GM19351 (cell line): ENCODE results near the gene RCCD1.

Experiments used
- ATAC-seq: cut with Tn5 transposase; IDR thresholded peaks from one replicate; pipeline ENCODE4 v1.9.1; 2021; ENCODE audit warnings: mild to moderate bottlenecking, moderate library complexity; ENCODE audit not compliant: unreplicated experiment

RCCD1 gene

DNA sequence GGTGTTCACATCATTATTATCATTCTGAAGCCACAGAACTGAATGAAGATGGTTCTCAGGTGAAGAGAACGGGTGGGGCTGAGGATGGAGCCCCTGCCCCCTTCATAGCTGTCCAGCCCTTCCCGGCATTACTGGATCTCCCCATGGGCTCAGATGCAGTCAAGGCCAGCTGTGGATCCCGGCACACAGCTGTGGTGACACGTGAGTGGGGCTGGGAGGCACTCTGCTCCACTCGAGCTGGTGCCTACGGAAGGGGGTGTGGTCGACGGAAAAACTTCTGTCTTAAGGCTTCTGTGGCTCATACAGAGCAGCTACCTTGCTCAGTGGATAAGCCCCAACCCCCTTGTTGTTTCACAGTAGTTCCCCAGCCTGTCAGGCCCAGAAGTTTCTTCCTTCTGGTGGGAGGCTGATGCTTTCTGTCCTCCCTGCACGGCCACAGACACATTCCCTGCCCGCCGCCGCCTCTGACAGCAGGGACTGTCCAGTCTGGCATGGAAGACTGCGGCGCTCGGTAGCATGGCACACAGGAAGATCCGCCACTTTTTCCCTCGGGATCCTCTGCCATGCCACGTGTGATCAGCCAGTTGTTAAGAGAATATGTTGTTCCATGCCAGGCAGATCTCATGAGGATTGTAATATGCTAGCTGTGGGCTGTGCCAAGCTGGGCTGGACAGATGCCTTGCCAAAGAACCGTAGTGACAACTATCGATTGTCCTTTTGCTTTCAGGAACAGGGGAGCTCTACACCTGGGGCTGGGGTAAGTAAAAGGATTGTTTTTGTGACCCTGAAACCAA, 5.8 kb downstream of the RCCD1 start:
- no peak for ATAC-seq

DNA sequence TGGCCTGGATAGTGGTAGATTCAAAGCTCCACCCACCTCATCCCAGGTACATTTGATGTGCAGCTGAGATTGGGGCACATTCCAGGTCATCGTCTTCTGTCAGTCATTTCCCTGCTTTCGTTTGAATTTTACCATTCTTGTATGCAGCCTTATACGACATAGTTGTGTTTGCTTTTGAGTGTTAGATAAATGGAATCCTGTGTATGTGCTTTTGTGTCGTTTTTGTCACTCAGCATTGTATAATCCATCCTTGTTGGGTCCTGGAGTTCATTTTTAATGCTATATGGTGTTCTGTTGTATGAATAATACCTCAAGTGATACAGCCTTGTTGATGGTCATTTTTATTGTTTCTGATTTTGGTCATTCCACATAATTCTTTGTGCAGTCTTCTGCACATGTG, 7.3 kb downstream of the RCCD1 start:
- no peak for ATAC-seq

DNA sequence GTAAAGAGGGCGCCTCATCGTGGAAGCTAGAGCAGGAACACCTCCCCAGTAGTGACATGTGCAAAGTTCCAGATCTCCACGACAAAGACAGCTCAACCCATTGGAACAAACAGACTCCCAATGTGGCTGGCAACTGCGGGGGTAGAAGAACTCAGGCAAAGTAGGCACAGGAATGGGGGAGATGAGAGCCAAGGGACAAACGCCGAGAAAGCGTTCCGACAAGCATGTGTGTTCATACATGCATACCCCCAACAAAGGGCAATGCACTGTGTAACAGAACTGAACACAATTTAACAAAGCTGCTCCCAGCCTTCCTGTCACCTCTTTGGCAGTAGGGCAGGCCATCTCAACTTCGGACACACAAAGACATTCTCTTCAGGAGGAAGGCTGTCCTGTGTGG, 11.6 kb downstream of the RCCD1 start:
- ATAC-seq, result no peak

DNA sequence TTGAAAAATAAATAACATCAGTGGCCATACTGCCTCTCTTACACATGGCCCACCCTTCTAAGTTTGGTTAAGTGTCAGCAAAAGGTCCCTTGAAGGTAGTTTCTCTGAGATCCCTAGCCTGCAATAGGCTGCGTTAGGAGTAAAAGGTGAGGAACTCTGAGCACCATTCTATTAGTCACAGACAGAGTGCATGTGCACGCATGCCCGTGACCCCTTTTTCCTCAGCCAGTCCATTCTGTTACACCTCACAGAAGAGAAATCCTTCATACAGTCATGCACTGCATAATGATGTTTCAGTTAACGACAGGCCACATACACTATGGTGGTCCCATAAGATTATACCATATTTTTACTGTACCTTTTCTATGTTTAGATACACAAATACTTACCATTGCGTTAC, 12.5 kb downstream of the RCCD1 start:
- ATAC-seq, result no peak

DNA sequence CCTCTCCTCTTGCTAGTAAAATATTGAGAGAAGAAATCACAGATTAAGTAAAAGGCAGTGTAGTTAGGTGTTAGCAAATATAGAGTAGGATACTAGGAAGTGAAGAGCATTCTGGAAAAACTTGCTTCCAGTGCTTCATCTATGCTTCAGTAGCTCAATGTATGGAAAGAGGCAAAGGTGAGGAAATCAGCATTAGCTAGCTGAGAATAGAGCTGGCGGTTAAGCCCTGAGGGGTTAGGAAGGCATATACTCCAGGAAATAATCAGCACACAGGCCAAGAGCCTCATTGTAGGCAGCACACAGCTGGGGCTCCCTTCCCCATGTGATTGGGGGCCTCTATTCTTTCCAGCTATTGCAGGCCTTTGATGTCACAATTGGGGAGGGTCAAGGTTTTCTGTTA, 13.8 kb downstream of the RCCD1 start:
- ATAC-seq, result no peak

DNA sequence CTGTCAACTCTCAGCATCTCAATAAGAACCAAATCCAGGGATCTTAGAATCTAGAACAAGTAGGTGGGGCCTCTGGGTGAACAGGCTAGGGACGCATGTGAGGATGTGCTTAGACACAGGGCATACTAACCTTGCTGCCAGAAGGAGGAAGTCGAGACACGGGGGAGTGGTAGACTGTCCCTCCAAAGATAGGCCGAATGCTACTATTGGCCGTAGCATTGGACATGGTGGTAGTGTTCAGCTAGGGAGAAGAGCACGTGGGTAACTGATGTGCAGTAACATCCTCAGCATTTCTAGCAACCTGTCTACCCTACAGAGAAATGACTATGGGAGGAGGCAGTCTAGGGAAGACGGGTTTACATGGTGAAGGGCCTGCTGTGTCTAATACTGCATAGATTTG, 15.6 kb downstream of the RCCD1 start:
- no peak for ATAC-seq

DNA sequence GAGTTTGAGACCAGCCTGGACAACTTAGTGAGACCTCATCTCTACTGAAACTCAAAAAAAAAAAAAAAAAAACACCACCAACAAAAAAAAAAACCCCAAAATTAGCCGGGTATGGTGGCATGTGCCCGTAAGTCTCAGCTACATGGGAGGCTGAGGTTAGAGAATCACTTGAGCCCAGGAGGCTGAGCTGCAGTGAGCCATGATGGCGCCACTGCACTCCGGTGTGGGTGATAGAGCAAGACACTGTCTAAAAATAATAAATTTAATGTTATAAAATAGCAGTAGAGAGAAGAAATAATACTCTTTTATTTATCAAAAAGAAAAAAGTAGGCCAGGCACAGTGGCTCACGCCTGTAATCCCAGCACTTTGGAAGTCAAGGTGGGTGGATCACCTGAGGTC, 17.4 kb downstream of the RCCD1 start:
- no peak for ATAC-seq

DNA sequence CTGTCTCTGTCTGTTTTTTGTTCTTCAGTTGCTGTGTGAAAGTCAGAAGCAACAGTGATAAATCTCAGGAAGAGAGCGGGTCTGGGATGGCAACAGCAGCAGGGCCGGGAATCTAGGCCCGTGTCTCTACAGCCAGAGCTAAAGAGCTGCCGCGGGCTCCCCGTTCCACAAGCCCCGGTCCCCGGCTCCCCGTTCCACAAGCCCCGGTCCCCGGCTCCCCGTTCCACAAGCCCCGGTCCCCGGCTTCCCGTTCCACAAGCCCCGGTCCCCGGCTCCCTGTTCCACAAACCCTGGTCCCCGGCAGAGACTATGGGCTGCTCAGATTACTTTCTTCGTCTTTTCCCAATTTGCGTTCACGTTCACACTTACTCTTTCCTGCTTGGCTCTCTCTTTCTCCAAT, 19.5 kb downstream of the RCCD1 start:
- no peak for ATAC-seq

DNA sequence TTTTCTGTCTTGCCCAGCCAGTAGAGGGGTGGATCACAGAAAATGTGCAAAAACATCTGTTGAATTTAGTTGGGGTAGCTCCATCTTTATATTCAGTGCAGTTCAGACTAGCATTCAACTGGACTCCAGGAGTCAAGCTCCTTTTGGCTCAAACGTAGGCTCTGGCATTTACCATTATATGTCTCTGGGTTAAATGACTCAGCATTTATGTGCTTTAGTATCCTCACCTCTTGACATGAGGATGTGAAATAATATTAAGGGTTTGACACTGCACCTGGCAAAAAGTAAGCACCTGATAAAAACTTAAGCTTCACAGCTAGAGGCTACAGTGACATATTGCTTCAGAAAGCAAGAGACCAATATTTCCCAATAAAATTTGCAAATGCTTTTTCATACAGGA, 24.9 kb downstream of the RCCD1 start:
- ATAC-seq, result no peak

DNA sequence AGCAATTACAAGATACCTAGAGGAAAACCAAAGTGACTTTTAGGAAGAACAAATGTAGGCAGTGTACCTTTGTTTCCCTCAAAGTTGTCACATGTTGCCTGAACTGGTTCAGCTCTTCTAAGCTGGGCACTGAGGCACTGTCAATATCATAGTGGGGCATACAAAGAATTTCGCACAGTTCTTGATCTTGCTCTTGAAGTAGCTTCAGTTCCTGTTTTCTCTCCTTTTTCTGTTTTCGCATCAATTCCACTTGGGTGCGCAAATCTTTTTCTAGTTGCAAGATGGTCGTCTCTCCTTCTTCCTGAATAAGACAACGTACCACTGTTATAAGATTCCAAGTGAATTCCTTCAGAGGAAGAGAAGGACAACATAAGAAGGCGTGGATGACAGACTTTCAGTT, 27.0 kb downstream of the RCCD1 start:
- peak; percentile 88 for ATAC-seq

DNA sequence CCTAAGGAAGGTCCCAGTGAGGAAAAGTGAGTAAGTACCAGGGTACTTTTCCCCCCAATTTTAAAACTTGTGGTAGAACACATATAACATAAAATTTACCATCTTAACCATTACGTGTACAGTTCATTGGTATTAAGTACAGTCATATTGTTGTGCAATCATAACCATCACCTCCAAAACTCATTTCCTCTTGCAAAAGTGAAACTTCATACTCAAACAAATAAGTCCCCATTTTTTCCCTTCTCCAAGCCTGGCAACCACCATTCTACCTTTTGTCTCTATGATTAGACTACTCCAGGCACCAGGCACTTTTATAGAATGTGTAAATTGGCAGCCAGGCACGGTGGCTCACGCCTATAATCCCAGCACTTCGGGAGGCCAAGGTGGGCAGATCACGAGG, 27.5 kb downstream of the RCCD1 start:
- ATAC-seq, result peak; percentile 53

DNA sequence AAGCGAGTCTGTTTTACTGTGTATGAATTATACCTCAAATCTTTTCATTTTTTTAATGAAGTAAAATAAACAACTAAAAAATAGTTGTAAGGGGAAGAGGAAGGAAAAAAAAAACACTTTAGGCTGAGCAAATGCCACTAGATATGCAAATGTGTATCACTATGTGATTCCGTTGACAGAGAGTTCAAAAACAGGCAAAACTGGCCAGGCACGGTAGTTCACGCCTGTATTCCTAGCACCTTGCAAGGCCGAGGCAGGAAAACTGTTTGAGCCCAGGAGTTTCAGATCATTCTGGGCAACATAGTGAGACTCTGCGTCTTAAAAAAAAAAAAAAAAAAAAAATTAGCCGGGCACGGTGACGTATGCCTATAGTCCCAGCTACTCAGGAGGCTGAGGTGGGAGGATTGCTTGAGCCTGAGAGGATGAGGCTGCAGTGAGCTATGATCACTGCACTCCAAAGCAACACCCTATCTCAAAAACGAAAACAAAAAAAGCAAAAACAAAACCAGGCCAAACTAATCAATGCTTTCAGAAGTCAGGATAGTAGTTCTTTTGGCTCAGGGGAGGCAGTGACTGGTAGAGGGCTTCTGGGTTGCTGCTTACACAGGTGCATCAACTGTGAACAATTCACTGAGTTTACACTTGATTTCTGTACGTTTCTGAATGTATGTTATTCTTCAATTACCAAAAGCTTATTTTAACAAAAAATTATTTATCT, 32.3 kb downstream of the RCCD1 start:
- ATAC-seq, result peak; percentile 52

DNA sequence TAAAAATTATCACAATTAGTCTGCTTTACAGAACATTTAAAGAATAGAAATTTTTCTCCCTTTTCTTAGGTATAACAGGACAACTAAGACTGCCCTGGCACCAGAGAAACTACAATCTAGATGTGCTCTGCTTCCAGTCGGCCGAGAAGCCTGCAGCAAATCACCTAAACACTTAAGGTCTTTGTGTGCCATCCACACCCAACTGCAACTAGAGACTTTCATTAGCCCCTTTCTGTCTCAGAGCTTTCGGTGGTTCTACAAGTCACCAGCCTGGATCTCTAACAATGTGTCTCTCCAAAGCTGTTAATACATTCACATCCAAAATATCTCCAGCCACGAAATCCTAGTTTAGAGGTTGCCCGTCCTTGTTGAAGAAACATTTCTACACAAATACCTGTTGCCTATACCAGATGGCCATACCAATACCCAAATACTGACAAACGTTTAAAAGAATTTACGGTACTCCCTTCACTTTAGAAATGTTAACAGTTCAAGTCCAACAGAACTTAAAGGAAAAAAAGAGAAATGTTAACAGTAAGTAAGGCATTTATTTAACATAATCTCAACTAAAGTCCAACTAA, 33.0 kb downstream of the RCCD1 start:
- ATAC-seq, result no peak

DNA sequence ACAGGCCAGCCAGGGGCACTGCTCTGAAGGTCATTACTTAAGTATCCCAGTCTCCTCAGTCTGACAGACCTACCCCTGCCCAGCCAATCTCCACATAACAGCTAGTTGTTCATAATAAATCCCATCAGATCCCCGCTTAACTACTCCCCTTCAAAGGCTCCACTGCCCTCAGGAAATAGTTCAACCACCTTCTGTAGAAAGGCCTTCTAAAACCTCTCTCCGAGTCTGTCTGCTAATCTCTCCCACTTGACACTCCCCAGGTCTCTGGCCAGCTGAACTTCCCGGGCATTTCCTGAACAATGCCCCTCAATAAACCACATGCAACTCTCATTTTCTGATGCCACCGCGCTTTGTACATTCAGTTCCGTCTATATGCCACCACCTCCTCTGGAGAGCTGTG, 33.6 kb downstream of the RCCD1 start:
- no peak for ATAC-seq

DNA sequence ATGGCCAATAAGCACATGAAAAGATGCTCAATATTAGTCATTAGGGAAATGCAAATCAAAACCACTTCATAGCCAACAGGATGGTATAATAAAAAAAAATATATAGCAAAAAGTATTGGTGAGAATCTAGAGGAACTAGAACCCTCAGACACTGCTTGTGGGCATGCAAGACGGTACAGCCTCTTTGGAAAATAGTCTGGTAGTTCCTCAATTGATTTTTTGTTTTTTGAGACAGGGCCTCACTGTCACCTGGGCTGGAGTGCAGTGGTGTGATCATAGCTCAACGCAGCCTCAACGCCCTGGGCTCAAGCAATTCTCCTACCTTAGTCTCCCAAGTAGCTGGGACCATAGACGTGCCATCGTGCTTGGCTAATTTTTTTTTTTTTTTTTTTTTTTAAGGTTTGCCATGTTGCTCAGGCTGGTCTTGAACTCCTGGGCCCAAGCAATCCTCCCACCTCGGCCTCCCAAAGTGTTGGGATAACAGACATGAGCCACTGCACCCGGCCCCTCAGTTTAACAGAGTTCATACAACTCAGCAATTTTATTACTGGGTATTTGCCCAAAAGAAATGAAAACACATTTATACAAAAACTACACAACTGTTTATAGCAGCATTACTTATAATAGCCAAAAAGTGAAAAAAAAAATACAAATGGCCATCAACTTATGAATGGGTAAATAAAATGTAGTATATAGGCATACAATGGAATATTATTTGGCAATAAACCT, 34.5 kb downstream of the RCCD1 start:
- no peak for ATAC-seq

DNA sequence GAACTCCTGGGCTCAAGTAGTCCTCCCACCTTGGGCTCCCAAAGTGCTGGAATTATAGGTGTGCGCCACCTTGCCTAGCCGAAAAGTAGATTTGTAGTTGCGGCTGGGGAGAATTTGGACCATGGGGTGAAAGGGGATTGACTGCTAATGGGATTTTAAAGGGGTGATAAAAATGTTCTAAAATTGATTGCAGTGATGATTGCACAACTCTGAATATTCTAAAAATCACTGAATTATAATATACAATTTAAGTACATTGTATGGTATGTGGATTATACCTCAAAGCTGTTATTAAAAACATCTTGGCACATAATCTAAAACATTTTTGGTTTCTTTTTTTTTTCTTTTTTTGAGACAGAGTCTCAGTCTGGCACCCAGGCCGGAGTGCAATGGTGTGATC, 35.8 kb downstream of the RCCD1 start:
- ATAC-seq, result no peak

DNA sequence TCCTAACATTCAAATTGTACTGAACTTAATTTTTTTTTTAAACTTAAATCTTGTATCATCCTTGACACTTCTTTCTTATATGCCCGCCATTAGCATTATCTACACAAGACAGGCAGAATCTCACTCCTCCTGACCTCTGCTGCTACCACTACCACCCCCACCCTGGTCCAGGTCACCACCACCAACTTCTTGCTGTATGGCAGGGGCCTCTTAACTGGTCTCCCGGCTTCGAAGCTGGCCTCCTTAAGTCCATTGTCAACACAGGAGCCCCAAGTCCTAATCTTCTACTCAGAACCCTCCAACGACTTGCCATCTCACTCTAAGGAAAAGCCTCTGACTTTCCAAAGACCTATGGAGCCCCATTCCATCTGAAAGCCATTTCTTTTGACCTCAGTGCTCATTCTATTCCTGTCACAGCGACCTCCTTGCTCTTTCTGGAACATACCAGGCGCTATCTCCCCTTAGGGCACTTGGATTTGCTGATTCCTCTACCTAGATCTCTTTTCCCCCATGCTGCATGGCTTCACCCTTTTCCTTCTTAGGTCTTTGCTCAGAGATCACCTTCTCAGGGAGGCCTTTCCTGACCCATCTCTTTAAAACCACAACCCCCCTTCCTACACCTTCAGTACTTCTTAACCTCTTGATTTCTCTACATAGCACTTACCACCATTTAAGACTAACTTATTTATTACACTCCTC, 37.1 kb downstream of the RCCD1 start:
- no peak for ATAC-seq

DNA sequence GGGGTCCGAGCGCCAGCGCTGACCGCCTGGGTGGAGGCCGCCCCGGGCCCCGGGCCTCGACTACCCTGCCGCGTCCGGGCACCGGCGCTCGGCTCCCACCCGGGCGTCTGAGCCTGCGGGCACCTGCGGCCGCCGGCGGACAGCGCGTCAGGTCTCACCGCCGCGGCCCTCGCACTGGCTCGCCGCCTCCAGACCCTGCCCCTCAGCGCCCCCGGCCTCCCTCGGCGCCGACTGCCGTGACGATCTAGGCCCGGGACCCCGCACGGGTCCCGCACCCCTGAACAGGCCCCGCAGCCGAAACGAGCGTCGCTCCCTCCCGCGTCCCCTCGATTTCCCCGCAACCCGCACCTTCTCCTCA, 39.4 kb downstream of the RCCD1 start:
- peak; percentile 10 for ATAC-seq

DNA sequence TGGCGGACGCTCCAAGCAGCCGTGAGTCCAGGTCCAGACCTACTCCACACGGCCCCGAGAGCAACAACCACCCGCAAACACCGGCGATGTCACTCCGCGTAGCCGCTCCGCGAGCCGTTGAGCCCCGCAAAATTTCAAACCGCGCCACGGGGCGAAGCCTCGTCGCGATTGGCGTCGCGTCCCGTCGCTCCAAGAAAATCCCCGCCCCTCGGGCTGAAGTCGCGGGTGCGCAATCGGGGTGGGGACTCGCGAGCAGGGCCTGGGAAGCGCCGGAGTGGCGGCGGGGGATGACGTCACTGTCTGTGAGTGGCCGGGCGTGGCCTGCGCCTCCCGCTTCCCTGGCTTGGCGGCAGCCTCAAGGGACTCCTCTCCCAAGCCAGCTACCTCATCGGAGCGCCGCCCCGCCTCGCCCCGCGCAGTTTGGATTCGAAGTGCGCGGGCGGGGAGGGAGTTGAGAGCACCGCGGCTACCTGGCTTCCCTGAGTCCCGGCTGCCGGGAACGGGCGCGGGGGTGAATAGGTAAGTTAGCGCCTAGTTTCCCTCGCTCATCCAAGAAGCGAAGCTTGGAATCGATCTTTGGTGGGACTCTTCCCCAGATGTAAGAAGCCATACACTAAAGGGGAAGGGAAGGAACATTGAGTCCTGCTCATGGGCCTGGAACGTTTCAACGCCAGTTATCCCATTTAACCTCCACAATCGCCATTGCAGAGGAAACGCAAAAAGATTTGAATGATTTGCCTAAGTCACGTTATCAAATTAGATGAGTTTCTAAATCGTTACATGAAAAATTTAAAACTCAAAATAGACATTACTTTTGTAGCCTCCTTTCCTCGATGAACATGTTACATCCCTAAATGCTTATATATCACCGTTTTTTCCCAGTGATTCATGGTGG, 40.0 kb downstream of the RCCD1 start, which contains the start of gene PRC1:
TSS of gene PRC1 (minus strand) at position 119 of the 895 bp plus-strand sequence. CDS start at position 1, 118 bp downstream.
- peak; percentile 93 for ATAC-seq

DNA sequence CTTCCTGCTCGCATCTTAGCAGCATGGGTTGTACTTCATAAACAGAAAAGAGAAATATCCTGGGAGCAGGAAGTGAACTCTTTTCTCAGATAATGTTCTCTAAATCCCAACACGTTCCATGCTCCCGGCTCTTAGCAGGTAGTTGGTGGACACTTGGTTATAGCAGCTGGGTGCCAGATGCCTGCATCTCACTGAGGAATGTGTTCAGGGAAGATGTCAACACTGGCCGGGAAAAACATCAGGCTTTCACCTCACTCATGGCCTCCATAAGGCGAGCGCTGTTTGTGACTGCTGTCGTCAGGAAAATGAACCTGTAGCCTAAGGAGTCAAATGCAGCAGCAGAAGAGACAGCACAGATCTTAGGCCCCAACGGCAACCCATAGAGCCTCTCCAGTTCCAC, 44.1 kb downstream of the RCCD1 start:
- no peak for ATAC-seq
